ENCODE results near the gene MC4R.
"Not testable (repeated sequence)": the region's sequence is repeated elsewhere in the genome, so short reads cannot be mapped to it uniquely, and the experiment has no call there.

The MC4R gene
- long read RNA-seq, donor 1: 0 reads
- long read RNA-seq, donor 2: 0 reads
- long read RNA-seq, donor 3: 0 reads
- long read RNA-seq, donor 4: 0 reads
- long read RNA-seq, donor 5: 0 reads
- long read RNA-seq, donor 6: 0 reads
- long read RNA-seq, donor 7: 0 reads
- long read RNA-seq, donor 8: 0 reads

- DNase-seq: peak; percentile 54
These were observed at the start of gene MC4R for GRCh38 chr18:60372596-60372995. TSS of gene MC4R (minus strand) at chr18:60372775. CDS start at chr18:60372349, 426 bp downstream.

- DNase-seq: not testable (repeated sequence)
These were observed 49.7 kb upstream of the MC4R start for GRCh38 chr18:60422306-60422705.

DNA sequence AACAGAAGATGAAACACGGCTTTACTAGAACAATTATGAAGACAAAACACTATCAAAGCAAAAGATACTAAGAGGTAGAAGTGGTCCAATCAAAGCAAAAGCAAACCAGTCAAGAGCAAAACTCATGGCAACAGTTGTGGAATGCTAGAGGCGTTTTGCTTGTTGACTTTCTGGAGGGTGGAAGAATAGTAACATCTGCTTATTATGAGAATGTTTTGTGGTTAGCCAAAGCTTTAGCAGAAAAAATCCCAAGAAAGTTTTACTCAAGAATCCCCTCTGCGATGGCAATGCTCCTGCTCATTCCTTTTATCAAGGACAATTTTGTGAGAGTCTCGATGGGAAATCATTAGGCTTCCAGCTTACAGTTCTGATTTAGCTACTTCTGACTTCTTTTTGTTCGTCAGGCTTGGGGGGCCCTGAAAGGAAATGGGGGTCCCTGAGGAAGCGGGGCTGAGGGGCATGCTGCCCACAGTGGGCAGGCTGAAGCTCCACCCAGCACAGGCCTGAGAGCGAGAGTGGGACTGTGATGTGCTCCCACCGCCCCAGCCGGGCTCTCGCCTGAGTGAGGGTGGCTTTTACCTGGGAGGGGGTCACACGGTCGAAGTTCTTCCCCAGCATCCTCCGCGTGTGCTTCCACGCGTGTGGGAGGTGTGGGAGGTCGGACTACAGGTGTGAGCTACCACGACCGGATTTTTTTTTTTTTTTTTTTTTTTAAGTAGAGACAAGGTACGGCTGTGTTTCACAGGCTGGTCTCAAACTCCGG lies 49.0 kb upstream of the MC4R start:
- no peak for DNase-seq

DNA sequence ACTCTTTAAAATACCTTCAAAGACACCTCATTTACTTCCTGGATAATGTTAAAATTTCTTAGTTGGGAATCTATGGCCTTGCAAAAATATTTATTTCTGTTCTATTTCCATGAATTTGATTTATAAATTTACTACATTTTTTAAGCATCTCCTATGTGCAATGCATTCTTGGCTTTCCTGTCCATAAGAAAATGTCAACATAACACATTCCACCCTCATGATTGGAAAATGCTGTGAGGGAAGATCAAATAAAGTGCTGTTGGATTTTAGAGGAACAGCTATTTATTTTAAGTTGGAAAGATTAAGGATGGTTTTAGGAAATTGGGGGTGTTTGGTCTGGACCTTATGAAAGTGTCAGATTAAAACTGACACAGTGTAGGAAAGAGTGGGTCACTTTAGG lies 45.4 kb upstream of the MC4R start:
- no peak for DNase-seq

GRCh38 chr18:60413944-60414547 lies 41.5 kb upstream of the MC4R start:
- no peak for DNase-seq

DNA sequence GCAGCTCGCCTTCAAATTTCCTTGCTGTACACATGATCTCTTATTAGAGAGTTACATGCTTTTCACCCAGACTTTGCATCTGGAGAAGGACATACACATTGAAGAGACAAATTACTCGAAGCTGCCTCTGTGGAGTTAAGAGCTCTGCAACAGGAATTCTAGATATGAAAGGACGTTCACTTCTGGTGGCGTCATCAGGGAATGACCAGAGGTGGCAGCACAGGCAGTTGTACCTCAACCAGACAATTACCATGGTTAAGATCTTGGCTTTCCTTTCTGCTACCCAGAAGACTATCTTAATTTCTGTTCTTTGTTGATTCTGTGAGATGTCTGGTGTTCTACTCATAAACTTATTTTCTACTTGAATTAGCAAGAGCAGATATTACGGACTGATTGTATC lies 39.1 kb upstream of the MC4R start:
- DNase-seq: no peak

DNA sequence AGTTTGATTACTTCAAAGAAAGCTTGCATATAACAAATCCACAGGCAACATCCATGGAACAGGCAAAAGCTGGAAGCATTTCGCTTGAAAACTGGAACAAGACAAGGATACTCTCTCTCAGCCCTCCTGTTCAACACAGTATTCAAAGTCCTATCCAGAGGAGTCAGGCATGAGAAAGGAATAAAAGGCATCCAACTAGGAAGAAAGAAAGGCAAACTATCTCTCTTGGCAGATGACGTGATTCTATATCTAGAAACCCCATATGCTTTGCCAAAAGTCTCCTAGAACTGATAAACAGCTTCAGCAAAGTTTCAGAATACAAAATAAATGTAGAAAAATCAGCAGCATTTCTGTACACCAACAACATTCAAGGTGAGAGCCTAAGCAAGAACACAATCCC lies 34.1 kb upstream of the MC4R start:
- no peak for DNase-seq

DNA sequence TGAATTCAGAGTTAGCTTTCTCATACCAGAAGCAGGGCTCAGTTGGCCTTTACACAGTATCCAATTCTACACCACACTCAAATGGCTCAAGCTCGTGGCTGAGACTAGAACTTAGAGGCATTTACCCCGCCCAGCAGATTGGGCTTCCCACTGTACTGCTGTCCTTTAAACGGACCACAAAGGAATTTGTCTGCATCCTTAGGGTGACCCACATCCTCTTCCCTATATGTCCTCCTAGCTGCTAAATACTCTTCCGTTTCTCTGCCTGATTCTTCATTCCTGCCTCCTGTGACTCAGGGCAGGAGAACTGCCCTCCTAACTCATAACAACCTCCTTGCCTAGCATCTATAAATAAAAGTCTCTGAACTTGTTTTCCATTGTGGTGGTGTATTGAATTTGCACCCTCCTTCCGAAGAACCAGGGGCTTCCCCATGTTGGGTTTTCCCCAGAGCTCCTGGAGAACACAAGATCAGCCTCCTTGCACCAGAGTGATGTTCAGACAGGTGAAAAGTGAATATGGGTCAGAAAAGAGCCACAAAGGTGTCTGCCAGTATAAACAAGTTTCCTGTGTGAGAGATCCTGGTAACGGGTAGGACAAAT lies 32.0 kb upstream of the MC4R start:
- no peak for DNase-seq

DNA sequence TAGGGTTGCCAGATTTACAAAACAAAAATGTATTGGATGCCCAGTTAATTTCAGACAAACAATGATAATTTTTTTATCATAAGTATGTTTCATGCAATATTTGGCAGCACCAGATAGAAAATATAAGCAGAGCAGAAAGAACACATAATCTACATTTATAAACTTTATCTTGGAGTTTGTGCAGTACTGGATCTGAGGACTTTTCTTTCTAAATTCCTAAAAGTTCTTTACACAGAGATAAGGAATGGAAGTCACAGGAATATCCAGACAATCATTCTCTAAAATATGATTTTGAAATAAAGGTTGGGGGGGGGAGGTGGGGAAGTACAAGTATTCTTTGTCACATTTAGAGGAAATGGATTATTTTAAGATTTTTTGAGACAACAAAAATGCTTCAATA lies 28.8 kb upstream of the MC4R start:
- no peak for DNase-seq

DNA sequence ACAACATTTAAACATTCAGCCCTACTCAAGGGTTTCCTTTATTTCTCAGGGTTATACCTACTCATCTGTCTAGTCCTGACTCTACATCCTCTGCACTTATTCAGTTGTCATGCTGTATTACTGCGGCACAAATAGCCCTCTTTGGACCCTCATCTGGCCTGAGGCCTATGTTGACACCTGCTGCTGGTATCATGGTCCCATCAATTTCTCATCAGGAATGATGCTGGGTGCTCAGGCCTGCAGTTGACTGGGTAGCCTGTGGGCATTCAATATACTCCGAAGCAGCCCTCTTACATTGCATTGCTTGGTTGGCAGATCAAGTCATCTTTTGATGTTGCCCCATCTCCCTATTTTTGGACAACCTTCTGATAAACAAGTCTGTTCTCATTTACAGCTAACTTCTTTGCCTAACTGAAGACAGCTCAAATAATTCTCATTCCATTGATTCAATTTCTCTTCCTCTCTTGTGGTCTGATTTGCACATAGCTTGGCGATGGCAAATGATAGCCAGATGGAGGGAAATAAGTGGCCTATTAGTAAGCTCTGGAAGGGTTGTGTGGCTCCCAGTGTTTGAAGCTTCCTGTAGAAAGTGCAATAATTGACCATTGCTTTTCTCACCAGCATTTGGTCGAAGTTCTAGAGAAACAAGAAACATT lies 19.1 kb upstream of the MC4R start:
- no peak for DNase-seq

DNA sequence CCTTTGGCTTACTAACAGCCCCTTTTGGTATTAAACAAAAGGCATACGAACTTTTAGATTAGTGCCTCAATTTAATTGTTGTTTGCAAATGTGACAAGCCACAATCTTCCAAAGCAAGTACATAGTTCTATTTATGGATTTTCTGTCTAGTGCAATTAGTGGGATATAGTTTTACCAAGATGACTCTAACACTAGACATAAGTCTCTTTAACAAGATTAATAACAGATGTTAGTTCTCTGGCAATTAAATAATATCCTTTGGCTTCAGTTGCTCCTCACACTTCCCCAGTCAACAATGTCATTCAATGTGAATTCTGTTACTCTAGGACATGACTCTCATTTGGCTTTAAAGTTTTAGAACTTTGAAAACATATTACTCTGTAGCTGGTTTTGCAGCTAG lies 16.7 kb upstream of the MC4R start:
- DNase-seq: no peak

DNA sequence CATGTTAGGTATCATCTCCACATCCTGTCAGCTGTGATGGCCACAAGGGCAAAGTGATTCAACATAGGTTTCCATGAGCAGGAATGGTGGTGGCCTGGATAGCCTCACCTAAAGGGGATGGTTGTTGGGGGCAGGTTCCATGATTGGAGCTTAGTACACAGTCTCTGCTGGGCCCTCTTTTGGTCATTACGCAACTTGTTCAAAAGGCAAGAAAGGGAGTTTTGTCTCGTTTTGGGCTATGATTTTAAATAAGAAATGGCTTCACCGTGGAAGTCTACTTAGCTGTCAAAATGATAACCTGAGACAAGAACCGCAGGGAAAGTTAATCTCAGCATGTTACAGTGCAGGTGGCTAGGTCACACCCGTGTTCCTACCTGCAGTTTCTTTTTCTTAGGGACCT lies 13.1 kb upstream of the MC4R start:
- no peak for DNase-seq

- no peak for DNase-seq
These were observed 11.3 kb upstream of the MC4R start for GRCh38 chr18:60383893-60384292.

DNA sequence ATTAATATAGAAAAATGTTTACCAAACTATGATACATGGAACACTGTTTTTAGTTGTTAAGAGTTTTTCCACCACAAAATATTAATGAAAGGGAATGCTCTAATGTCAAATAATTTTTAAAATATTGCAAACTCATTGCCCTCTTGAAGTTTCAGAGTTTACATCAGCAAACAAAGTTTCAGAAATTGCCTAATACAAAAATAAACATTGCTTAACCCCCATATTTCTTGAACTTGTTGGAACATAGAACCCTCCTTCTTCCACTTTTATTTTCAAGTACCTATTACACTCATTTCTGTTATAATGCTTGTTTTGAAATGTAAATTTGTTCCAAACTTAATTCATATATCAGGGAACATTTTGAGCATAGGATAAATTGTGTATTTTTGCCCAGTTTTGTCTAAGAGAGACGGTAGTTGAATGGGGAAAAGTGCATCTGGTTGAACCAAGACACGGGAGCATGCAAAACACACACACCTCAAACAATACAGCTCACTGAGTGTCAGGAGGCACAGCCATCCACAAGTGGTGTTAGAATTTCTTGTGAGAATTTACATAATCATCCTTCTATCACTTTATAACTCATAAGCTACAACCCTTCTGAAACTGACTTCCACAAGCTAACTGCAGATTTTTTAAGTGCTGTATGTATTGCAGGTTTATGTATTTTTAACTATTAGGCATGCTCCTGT lies 5.3 kb upstream of the MC4R start:
- DNase-seq: no peak

DNA sequence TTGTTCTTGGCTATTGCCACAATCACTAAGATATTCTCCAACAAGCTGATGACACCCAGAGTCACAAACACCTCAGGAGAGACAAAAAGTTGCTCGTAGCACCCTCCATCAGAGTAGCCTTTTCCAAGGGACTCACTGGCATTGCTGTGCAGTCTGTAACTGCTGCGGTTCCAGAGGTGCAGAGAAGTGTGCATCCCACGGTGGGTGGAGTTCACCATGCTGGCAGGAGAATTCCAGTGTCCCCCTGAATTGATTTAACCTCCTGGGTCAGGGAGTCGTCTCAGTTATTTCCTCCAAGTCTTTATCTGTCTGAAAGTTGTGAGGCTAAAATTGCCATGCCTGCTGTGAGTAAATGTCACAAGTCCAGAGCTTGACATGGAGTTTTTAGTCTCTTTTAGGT lies 443 bp downstream of the MC4R start:
- DNase-seq: no peak

DNA sequence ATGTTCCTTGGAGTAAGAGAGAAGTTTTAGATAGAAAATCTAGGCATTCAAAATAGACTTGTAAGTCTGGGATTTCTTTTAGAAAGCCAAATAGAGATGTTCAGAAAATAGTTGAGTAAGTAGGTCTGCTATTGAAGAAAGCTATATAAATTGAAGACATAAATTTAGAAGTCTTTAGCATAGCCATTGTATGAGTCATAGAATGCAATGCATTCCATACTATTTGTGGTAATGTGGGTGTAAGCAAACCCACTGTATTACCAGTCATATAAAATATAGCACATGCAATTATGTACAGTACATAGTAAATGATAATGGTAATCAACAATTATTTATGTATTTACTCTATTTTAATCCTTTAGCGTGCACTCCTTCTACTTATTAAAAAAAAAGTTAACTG lies 14.1 kb downstream of the MC4R start:
- DNase-seq: no peak

DNA sequence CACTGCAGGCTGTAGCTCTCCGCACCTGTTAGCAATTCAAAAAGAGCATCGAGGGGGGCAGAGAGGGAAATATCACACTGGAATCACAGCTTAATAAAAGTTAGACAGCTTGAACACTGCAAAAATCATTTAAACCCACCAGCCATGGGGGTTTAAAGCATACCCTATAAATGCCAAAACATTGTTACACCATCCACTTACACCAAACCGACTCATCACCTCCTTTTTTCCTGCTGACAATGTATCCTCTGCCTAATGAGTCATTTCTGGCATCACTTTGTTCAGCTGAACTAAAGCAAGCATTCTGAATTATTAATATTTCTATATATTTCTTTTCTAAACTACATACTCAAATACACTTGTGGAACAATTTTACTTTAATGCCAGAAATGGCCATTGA lies 21.6 kb downstream of the MC4R start:
- no peak for DNase-seq

GRCh38 chr18:60350150-60350549 lies 22.4 kb downstream of the MC4R start:
- no peak for DNase-seq

GRCh38 chr18:60347526-60348045 lies 25.0 kb downstream of the MC4R start:
- DNase-seq: no peak

GRCh38 chr18:60339018-60339417 lies 33.6 kb downstream of the MC4R start:
- no peak for DNase-seq

GRCh38 chr18:60331890-60332289 lies 40.7 kb downstream of the MC4R start:
- DNase-seq: no peak

GRCh38 chr18:60329131-60329530 lies 43.4 kb downstream of the MC4R start:
- DNase-seq: no peak

Data from right kidney (tissue), 9 donors.